Measurements from ENCODE around the gene SERF1B. TPM values are rescaled to one million over a fixed set of nuclear protein-coding genes. Genes with fewer than 3 reads are reported as not detected.
"Not testable (repeated sequence)": the region's sequence is repeated elsewhere in the genome, so short reads cannot be mapped to it uniquely, and the experiment has no call there.

Gene SERF1B
- total RNA-seq (2014; rRNA removed; shearing (Covaris generic)) = 24.6 and 37.8 TPM in 2 replicates

- not testable (repeated sequence) for DNase-seq (ENCODE audit: low read depth)
Measured at GRCh38 chr5:70025106-70025844, at the start of gene SERF1B. Gene SERF1B, plus strand, starts transcription at chr5:70025251. Its CDS starts 201 bp downstream, at chr5:70025452.

- DNase-seq (ENCODE audit: low read depth) = not testable (repeated sequence)
Measured at GRCh38 chr5:69991713-69992112, 33.3 kb upstream of the SERF1B start.

GRCh38 chr5:69995535-69995934 is 29.5 kb upstream of the SERF1B start:
- not testable (repeated sequence) for DNase-seq (ENCODE audit: low read depth)

- not testable (repeated sequence) for DNase-seq (ENCODE audit: low read depth)
Measured at GRCh38 chr5:70020660-70021059, 4.4 kb upstream of the SERF1B start.

- not testable (repeated sequence) for DNase-seq (ENCODE audit: low read depth)
Measured at GRCh38 chr5:70025845-70026145, 744 bp downstream of the SERF1B start.

GRCh38 chr5:70031204-70031603 is 6.2 kb downstream of the SERF1B start:
- not testable (repeated sequence) for DNase-seq (ENCODE audit: low read depth)

GRCh38 chr5:70041411-70041810 is 16.4 kb downstream of the SERF1B start:
- DNase-seq (ENCODE audit: low read depth) = not testable (repeated sequence)

- DNase-seq (ENCODE audit: low read depth) = not testable (repeated sequence)
Measured at GRCh38 chr5:70049790-70050142, 24.7 kb downstream of the SERF1B start.

GRCh38 chr5:70056289-70056942 is 31.4 kb downstream of the SERF1B start:
- DNase-seq (ENCODE audit: low read depth) = not testable (repeated sequence)

- not testable (repeated sequence) for DNase-seq (ENCODE audit: low read depth)
Measured at GRCh38 chr5:70057140-70057539, 32.1 kb downstream of the SERF1B start.

GRCh38 chr5:70077632-70078031 is 52.6 kb downstream of the SERF1B start:
- not testable (repeated sequence) for DNase-seq (ENCODE audit: low read depth)

- not testable (repeated sequence) for DNase-seq (ENCODE audit: low read depth)
Measured at GRCh38 chr5:70088907-70089464, 63.9 kb downstream of the SERF1B start.

GRCh38 chr5:70091776-70092175 is 66.7 kb downstream of the SERF1B start:
- not testable (repeated sequence) for DNase-seq (ENCODE audit: low read depth)

Other genes starting within 250 kb of the SERF1B start
- 51.1 and 59.2 TPM in 2 replicates for gene SMN2, start 24.4 kb downstream of the SERF1B start, total RNA-seq (2014; rRNA removed; shearing (Covaris generic))